Endothelial cell (in vitro differentiated cells): ENCODE results near the gene KCNH8. TPM values are rescaled to one million over a fixed set of nuclear protein-coding genes. Genes with fewer than 3 reads are reported as not detected.

ENCODE experiments used
- DNase-seq: peaks from one replicate; pipeline ENCODE4 v3.0.0; 2021; ENCODE audit warnings: low spot score
- H3K27ac Mint-ChIP-seq: one replicate; pipeline ENCODE4 v1.8.0; 2021; ENCODE audit warnings: mixed read lengths, inconsistent platforms; ENCODE audit not compliant: unreplicated experiment
- H3K27me3 Mint-ChIP-seq: one replicate; pipeline ENCODE4 v1.8.0; 2021; ENCODE audit warnings: mild to moderate bottlenecking, moderate library complexity, mixed read lengths, inconsistent platforms; ENCODE audit not compliant: unreplicated experiment
- H3K36me3 Mint-ChIP-seq: one replicate; pipeline ENCODE4 v1.8.0; 2021; ENCODE audit warnings: mild to moderate bottlenecking, low read depth, mixed read lengths, inconsistent platforms; ENCODE audit not compliant: unreplicated experiment
- H3K4me1 Mint-ChIP-seq: one replicate; pipeline ENCODE4 v1.8.0; 2021; ENCODE audit warnings: mild to moderate bottlenecking, mixed read lengths, inconsistent platforms; ENCODE audit not compliant: unreplicated experiment
- H3K4me3 Mint-ChIP-seq: one replicate; pipeline ENCODE4 v1.8.0; 2021; ENCODE audit warnings: mild to moderate bottlenecking, mixed read lengths, inconsistent platforms; ENCODE audit not compliant: unreplicated experiment
- H3K9me3 Mint-ChIP-seq: one replicate; pipeline ENCODE4 v1.8.0; 2021; ENCODE audit warnings: mixed read lengths, inconsistent platforms; ENCODE audit not compliant: unreplicated experiment
- CTCF ChIP-seq: fragments of 200-600 bp; sonication (generic); IDR thresholded peaks from one replicate; pipeline ENCODE4 v1.5.0; 2021; ENCODE audit warnings: antibody characterized with exemption; ENCODE audit not compliant: unreplicated experiment
- total RNA-seq: library from RNA; stranded (reverse); fragmentation: NEBNext Ultra II Directional; extraction: Animal tissue kit (Norgen Biotek cat#: 25700); gene quantifications from one replicate; pipeline ENCODE4 v1.2.1, GENCODE V29; 2021; ENCODE audit not compliant: unreplicated experiment

The KCNH8 gene
- total RNA-seq, 1 donor from 2014 or later, result 1.3 TPM

GRCh38 chr3:19394946-19395345 is 246.6 kb downstream of the KCNH8 start:
- no peaks in the 10 kb centered on the region for H3K36me3 Mint-ChIP-seq
- H3K27ac Mint-ChIP-seq, result no peak overlapping the region
- no peak for DNase-seq
- peaks cover 4% of the 10 kb centered on the region for H3K4me1 Mint-ChIP-seq
- no peaks in the 10 kb centered on the region for H3K27me3 Mint-ChIP-seq
- H3K4me3 Mint-ChIP-seq, result no peak overlapping the region
- TF ChIP-seq CTCF, result no peak
- H3K9me3 Mint-ChIP-seq, result no peaks in the 10 kb centered on the region

GRCh38 chr3:19396726-19397125 is 248.4 kb downstream of the KCNH8 start:
- Mint-ChIP-seq H3K4me3 (no peak overlapping the region), H3K9me3 (no peaks in the 10 kb centered on the region), H3K27me3 (no peaks in the 10 kb centered on the region), H3K27ac (no peak overlapping the region), H3K36me3 (no peaks in the 10 kb centered on the region), H3K4me1 (no peaks in the 10 kb centered on the region)
- DNase-seq, result no peak
- no peak for TF ChIP-seq CTCF

GRCh38 chr3:19399356-19399755 is 251.0 kb downstream of the KCNH8 start:
- DNase-seq, result no peak
- H3K4me3 Mint-ChIP-seq, result no peak overlapping the region
- H3K36me3 Mint-ChIP-seq, result no peaks in the 10 kb centered on the region
- H3K9me3 Mint-ChIP-seq, result no peaks in the 10 kb centered on the region
- no peak overlapping the region for H3K27ac Mint-ChIP-seq
- TF ChIP-seq CTCF, result no peak
- H3K27me3 Mint-ChIP-seq, result no peaks in the 10 kb centered on the region
- peaks cover 2% of the 10 kb centered on the region for H3K4me1 Mint-ChIP-seq

GRCh38 chr3:19399836-19400235 is 251.5 kb downstream of the KCNH8 start:
- TF ChIP-seq CTCF, result no peak
- Mint-ChIP-seq H3K36me3 (no peaks in the 10 kb centered on the region), H3K27me3 (no peaks in the 10 kb centered on the region), H3K9me3 (no peaks in the 10 kb centered on the region), H3K4me1 (peaks cover 2% of the 10 kb centered on the region), H3K27ac (no peak overlapping the region), H3K4me3 (no peak overlapping the region)
- no peak for DNase-seq

- DNase-seq, result no peak
- Mint-ChIP-seq H3K4me3 (no peak overlapping the region), H3K27ac (no peak overlapping the region), H3K36me3 (no peaks in the 10 kb centered on the region), H3K9me3 (no peaks in the 10 kb centered on the region), H3K27me3 (no peaks in the 10 kb centered on the region), H3K4me1 (peaks cover under 1% of the 10 kb centered on the region)
- no peak for TF ChIP-seq CTCF
Measured at GRCh38 chr3:19420159-19420558, 271.8 kb downstream of the KCNH8 start.
